Left forelimb (tissue), 1 donor: ENCODE measurements around the gene ST8SIA2.

Source experiments
- DNase-seq: peaks from one replicate; pipeline ENCODE4 v3.0.0-alpha.2; 2018; ENCODE audit warnings: low spot score

ST8SIA2 gene

GRCh38 chr15:92399271-92399950 is 5.7 kb downstream of the ST8SIA2 start:
- peak; percentile 11 for DNase-seq

- DNase-seq: peak; percentile 30
Observed at GRCh38 chr15:92400573-92400972, 6.9 kb downstream of the ST8SIA2 start.

GRCh38 chr15:92400980-92401787 is 7.5 kb downstream of the ST8SIA2 start:
- peak; percentile 61 for DNase-seq

- DNase-seq: peak; percentile 15
Observed at GRCh38 chr15:92402751-92403150, 9.1 kb downstream of the ST8SIA2 start.

- DNase-seq: no peak
Observed at GRCh38 chr15:92405942-92406341, 12.3 kb downstream of the ST8SIA2 start.

GRCh38 chr15:92407321-92407720 is 13.6 kb downstream of the ST8SIA2 start:
- peak; percentile 65 for DNase-seq

GRCh38 chr15:92407916-92408315 is 14.2 kb downstream of the ST8SIA2 start:
- DNase-seq: peak; percentile 26

GRCh38 chr15:92409006-92409405 is 15.3 kb downstream of the ST8SIA2 start:
- DNase-seq: peak; percentile 28

- DNase-seq: peak; percentile 20
Observed at GRCh38 chr15:92409521-92409920, 15.8 kb downstream of the ST8SIA2 start.

- DNase-seq: no peak
Observed at GRCh38 chr15:92410537-92410936, 16.9 kb downstream of the ST8SIA2 start.

GRCh38 chr15:92411256-92411655 is 17.6 kb downstream of the ST8SIA2 start:
- DNase-seq: no peak

- no peak for DNase-seq
Observed at GRCh38 chr15:92413510-92413909, 19.8 kb downstream of the ST8SIA2 start.

GRCh38 chr15:92415639-92416297 is 22.1 kb downstream of the ST8SIA2 start:
- DNase-seq: no peak

- no peak for DNase-seq
Observed at GRCh38 chr15:92416557-92416956, 22.9 kb downstream of the ST8SIA2 start.

GRCh38 chr15:92417716-92418115 is 24.0 kb downstream of the ST8SIA2 start:
- no peak for DNase-seq

GRCh38 chr15:92418864-92419263 is 25.2 kb downstream of the ST8SIA2 start:
- no peak for DNase-seq

GRCh38 chr15:92421976-92422375 is 28.3 kb downstream of the ST8SIA2 start:
- DNase-seq: no peak

- DNase-seq: no peak
Observed at GRCh38 chr15:92425578-92426225, 32.0 kb downstream of the ST8SIA2 start.

GRCh38 chr15:92429378-92430068 is 35.8 kb downstream of the ST8SIA2 start:
- no peak for DNase-seq

- DNase-seq: no peak
Observed at GRCh38 chr15:92430069-92430440, 36.4 kb downstream of the ST8SIA2 start.

GRCh38 chr15:92435145-92435544 is 41.5 kb downstream of the ST8SIA2 start:
- no peak for DNase-seq

GRCh38 chr15:92438471-92438870 is 44.8 kb downstream of the ST8SIA2 start:
- no peak for DNase-seq
